Liver (tissue), 9 donors: ENCODE data around the gene PRSS33. TPM values are rescaled to one million over a fixed set of nuclear protein-coding genes. Genes with fewer than 3 reads are reported as not detected.

Source experiments
- DNase-seq: peaks from one replicate; pipeline ENCODE4 v3.0.0-alpha.2; 2017; ENCODE audit warnings: low spot score
- H3K27ac ChIP-seq, 2 donors: one replicate each; pipeline ENCODE4 v1.7.0; 2013; ENCODE audit warnings: inconsistent platforms in 2 of 2, low read length in 2 of 2, control low read depth in 1 of 2, low read depth in 1 of 2, mild to moderate bottlenecking in 1 of 2
- H3K27me3 ChIP-seq, 4 donors: one replicate each; pipeline versions ENCODE4 v1.6.1 to v1.7.0; 2013; ENCODE audit warnings: low read length in 3 of 4, inconsistent platforms in 1 of 4, mild to moderate bottlenecking in 1 of 4, moderate library complexity in 1 of 4; ENCODE audit not compliant: control insufficient read depth in 4 of 4, insufficient read depth in 4 of 4
- H3K36me3 ChIP-seq, 4 donors: one replicate each; pipeline versions ENCODE4 v1.6.1 to v1.7.0; 2013; ENCODE audit warnings: low read length in 3 of 4, mild to moderate bottlenecking in 3 of 4, low read depth in 1 of 4, moderate library complexity in 1 of 4; ENCODE audit not compliant: control insufficient read depth in 4 of 4, insufficient read depth in 3 of 4
- H3K4me1 ChIP-seq, 4 donors: one replicate each; pipeline versions ENCODE4 v1.6.1 to v1.7.0; 2013; ENCODE audit warnings: low read length in 3 of 4, mild to moderate bottlenecking in 3 of 4, moderate library complexity in 1 of 4; ENCODE audit not compliant: control insufficient read depth in 4 of 4, insufficient read depth in 4 of 4
- H3K4me3 ChIP-seq, 3 donors: one replicate each; pipeline versions ENCODE4 v1.6.1 to v1.7.0; 2013; ENCODE audit warnings: low read length in 3 of 3, control low read depth in 1 of 3, low read depth in 1 of 3, mild to moderate bottlenecking in 1 of 3
- H3K9ac ChIP-seq, 2 donors: one replicate each; pipeline ENCODE4 v1.7.0; 2013; ENCODE audit warnings: low read length in 2 of 2, mild to moderate bottlenecking in 2 of 2, moderate library complexity in 2 of 2, control low read depth in 1 of 2, low read depth in 1 of 2
- H3K9me3 ChIP-seq, 4 donors: one replicate each; pipeline versions ENCODE4 v1.6.1 to v1.7.0; 2013; ENCODE audit warnings: low read length in 3 of 4; ENCODE audit not compliant: control insufficient read depth in 4 of 4
- ATF3 ChIP-seq: IDR thresholded peaks from 2 replicates; pipeline ENCODE4 v1.6.1; 2016; ENCODE audit warnings: antibody characterized with exemption
- CTCF ChIP-seq: fragments of 150-350 bp; IDR thresholded peaks from 2 replicates; pipeline ENCODE4 v1.5.1; 2017; ENCODE audit warnings: improper control_type of control experiment, low read depth, low read length; ENCODE audit not compliant: missing input control
- EGR1 ChIP-seq, 2 donors: IDR thresholded peaks; 2 replicates each; pipeline ENCODE4 v1.6.1; 2016 to 2018; ENCODE audit warnings: antibody characterized with exemption in 2 of 2, low read depth in 2 of 2
- FOXA1 ChIP-seq: IDR thresholded peaks from 2 replicates; pipeline ENCODE4 v1.6.1; 2016; ENCODE audit warnings: antibody characterized with exemption
- FOXA2 ChIP-seq: IDR thresholded peaks from 2 replicates; pipeline ENCODE4 v1.6.1; 2016; ENCODE audit warnings: antibody characterized with exemption
- GABPA ChIP-seq, 2 donors: IDR thresholded peaks in 1 of 2; conservative IDR thresholded peaks in 1 of 2; 2 replicates each; pipeline ENCODE4 v1.6.1; 2016; ENCODE audit warnings: antibody characterized with exemption in 2 of 2, mild to moderate bottlenecking in 1 of 2, moderate library complexity in 1 of 2
- HNF4A ChIP-seq, 2 donors: conservative IDR thresholded peaks; 2 replicates each; pipeline ENCODE4 v1.6.1; 2016; ENCODE audit warnings: antibody characterized with exemption in 2 of 2, mild to moderate bottlenecking in 2 of 2
- HNF4G ChIP-seq: IDR thresholded peaks from 2 replicates; pipeline ENCODE4 v1.6.1; 2016; ENCODE audit warnings: antibody characterized with exemption
- JUND ChIP-seq, 2 donors: IDR thresholded peaks; 2 replicates each; pipeline ENCODE4 v1.6.1; 2016; ENCODE audit warnings: antibody characterized with exemption in 2 of 2
- MAX ChIP-seq: IDR thresholded peaks from 2 replicates; pipeline ENCODE4 v1.6.1; 2016; ENCODE audit warnings: antibody characterized with exemption
- NR2F2 ChIP-seq: IDR thresholded peaks from 2 replicates; pipeline ENCODE4 v1.6.1; 2016; ENCODE audit warnings: antibody characterized with exemption
- RAD21 ChIP-seq, 2 donors: IDR thresholded peaks; 2 replicates each; pipeline ENCODE4 v1.6.1; 2016; ENCODE audit warnings: antibody characterized with exemption in 2 of 2, mild to moderate bottlenecking in 2 of 2
- REST ChIP-seq: IDR thresholded peaks from 2 replicates; pipeline ENCODE4 v1.6.1; 2016; ENCODE audit warnings: antibody characterized with exemption, mild to moderate bottlenecking
- RXRA ChIP-seq, 2 donors: IDR thresholded peaks; 2 replicates each; pipeline ENCODE4 v1.6.1; 2017 to 2018; ENCODE audit warnings: antibody characterized with exemption in 2 of 2, mild to moderate bottlenecking in 1 of 2
- SP1 ChIP-seq: IDR thresholded peaks from 2 replicates; pipeline ENCODE4 v1.6.1; 2018; ENCODE audit warnings: antibody characterized with exemption, mild to moderate bottlenecking
- TAF1 ChIP-seq: conservative IDR thresholded peaks from 2 replicates; pipeline ENCODE4 v1.6.1; 2016; ENCODE audit warnings: antibody characterized with exemption, mild to moderate bottlenecking
- YY1 ChIP-seq: IDR thresholded peaks from 2 replicates; pipeline ENCODE4 v1.6.1; 2016; ENCODE audit warnings: antibody characterized with exemption, mild to moderate bottlenecking
- ZBTB33 ChIP-seq: IDR thresholded peaks from 2 replicates; pipeline ENCODE4 v1.6.1; 2016; ENCODE audit warnings: antibody characterized with exemption
- WGBS: extraction: QIAGEN DNeasy Blood & Tissue Kit; methylation state at CpG from one replicate; pipeline ENCODE4 v1.1.7; 2013; 5-methylcytosine and 5-hydroxymethylcytosine counted together
- polyA plus RNA-seq, 2 donors: library from polyadenylated mRNA; stranded (reverse) in 1 of 2; unstranded in 1 of 2; fragments of 200-250 nt in 1 of 2; fragments of >200 nt in 1 of 2; fragmentation: Nextera tagmentation in 1 of 2; extraction: Ambion mirVana in 1 of 2; gene quantifications; one replicate each; pipeline versions ENCODE4 v1.2.1 to v1.2.3, GENCODE V29; 2013 to 2015
- total RNA-seq, 2 donors: library from RNA; depleted of rRNA; stranded (reverse); fragments of >200 nt; gene quantifications; one replicate each; pipeline ENCODE4 v1.2.3, GENCODE V29; 2014
- donor health status: healthy.
- donor health status: healthy.
- donor health status: healthy.
- donor health status: healthy.
- donor health status: healthy.

Gene PRSS33
- total and polyA plus RNA-seq, 4 donors: not detected

GRCh38 chr16:2835638-2836493 is 48.5 kb upstream of the PRSS33 start:
- H3K27me3 ChIP-seq: no peaks in the 10 kb centered on the region
- no peaks in the 10 kb centered on the region for H3K9me3 ChIP-seq
- 55% methylated on average over 22 of the region's 22 CpGs for WGBS
- no peak overlapping the region for H3K27ac ChIP-seq
- H3K4me1 ChIP-seq: no peaks in the 10 kb centered on the region
- H3K4me3 ChIP-seq: no peak overlapping the region
- H3K36me3 ChIP-seq: no peaks in the 10 kb centered on the region
- no peak for TF ChIP-seq CTCF
- TF ChIP-seq RXRA (IDR thresholded peaks at IDR 0.05): no peak
- no peak for TF ChIP-seq SP1
- TF ChIP-seq GABPA (IDR thresholded peaks at IDR 0.05 in 1 of 2, conservative IDR thresholded peaks at IDR 0.05 in 1 of 2): no peak
- no peak for TF ChIP-seq MAX
- no peak for TF ChIP-seq FOXA2
- no peak for TF ChIP-seq NR2F2
- TF ChIP-seq HNF4A (conservative IDR thresholded peaks at IDR 0.05): no peak
- TF ChIP-seq FOXA1: no peak
- no peak for TF ChIP-seq HNF4G
- TF ChIP-seq JUND (IDR thresholded peaks at IDR 0.05): no peak
- no peak for TF ChIP-seq EGR1 (IDR thresholded peaks at IDR 0.05; ENCODE audit: low read depth in 2 of 2)
- TF ChIP-seq RAD21 (IDR thresholded peaks at IDR 0.05): no peak
- no peak for TF ChIP-seq YY1
- TF ChIP-seq TAF1: no peak
- TF ChIP-seq REST: no peak
- TF ChIP-seq ZBTB33: no peak
- TF ChIP-seq ATF3: no peak
- H3K9ac ChIP-seq: no peak overlapping the region
- no peak for DNase-seq
